GM21390 (cell line): ENCODE results near the gene IGF1.

Source experiments
- ATAC-seq: cut with Tn5 transposase; IDR thresholded peaks from one replicate; pipeline ENCODE4 v1.9.1; 2021; ENCODE audit not compliant: unreplicated experiment

Gene IGF1

GRCh38 chr12:102480406-102480805 lies at the start of gene IGF1:
TSS of gene IGF1 (minus strand) at chr12:102480563. CDS start at chr12:102480381, 182 bp downstream.
- ATAC-seq: no peak

- no peak for ATAC-seq
These were observed 47.7 kb upstream of the IGF1 start for GRCh38 chr12:102528111-102528510.

GRCh38 chr12:102527171-102527720 lies 46.9 kb upstream of the IGF1 start:
- ATAC-seq: no peak

- ATAC-seq: no peak
These were observed 46.3 kb upstream of the IGF1 start for GRCh38 chr12:102526656-102527055.

- no peak for ATAC-seq
These were observed 42.4 kb upstream of the IGF1 start for GRCh38 chr12:102522768-102523167.

GRCh38 chr12:102521662-102522277 lies 41.4 kb upstream of the IGF1 start:
- no peak for ATAC-seq

- no peak for ATAC-seq
These were observed 38.5 kb upstream of the IGF1 start for GRCh38 chr12:102518871-102519270.

GRCh38 chr12:102514696-102515095 lies 34.3 kb upstream of the IGF1 start:
- ATAC-seq: no peak

GRCh38 chr12:102513739-102514138 lies 33.4 kb upstream of the IGF1 start:
- no peak for ATAC-seq

GRCh38 chr12:102513272-102513671 lies 32.9 kb upstream of the IGF1 start:
- ATAC-seq: peak; percentile 83

- no peak for ATAC-seq
These were observed 32.2 kb upstream of the IGF1 start for GRCh38 chr12:102512523-102512922.

GRCh38 chr12:102511575-102511974 lies 31.2 kb upstream of the IGF1 start:
- no peak for ATAC-seq

- no peak for ATAC-seq
These were observed 30.1 kb upstream of the IGF1 start for GRCh38 chr12:102510463-102510862.

GRCh38 chr12:102510031-102510430 lies 29.7 kb upstream of the IGF1 start:
- ATAC-seq: no peak

GRCh38 chr12:102509123-102509626 lies 28.8 kb upstream of the IGF1 start:
- ATAC-seq: no peak

- no peak for ATAC-seq
These were observed 27.7 kb upstream of the IGF1 start for GRCh38 chr12:102508052-102508451.

- no peak for ATAC-seq
These were observed 26.9 kb upstream of the IGF1 start for GRCh38 chr12:102507301-102507700.

GRCh38 chr12:102504871-102505270 lies 24.5 kb upstream of the IGF1 start:
- no peak for ATAC-seq

- ATAC-seq: no peak
These were observed 23.9 kb upstream of the IGF1 start for GRCh38 chr12:102504280-102504679.

GRCh38 chr12:102503831-102504230 lies 23.5 kb upstream of the IGF1 start:
- no peak for ATAC-seq

GRCh38 chr12:102503056-102503681 lies 22.8 kb upstream of the IGF1 start:
- peak; percentile 87 for ATAC-seq

- no peak for ATAC-seq
These were observed 21.4 kb upstream of the IGF1 start for GRCh38 chr12:102501773-102502172.
